ENCODE results near the gene TMEM178B. TPM values are rescaled to one million over a fixed set of nuclear protein-coding genes. Genes with fewer than 3 reads are reported as not detected.

Gene TMEM178B
- total RNA-seq, 4 donors from 2014 or later: 1.3 to 1.8 (median 1.5) TPM

- no peak for DNase-seq
- in situ Hi-C loops (cut with MboI; ENCODE audit: low sequenced_read_pairs in 4 of 4) (no loop called here), intact Hi-C loops (cut with DNase I; ENCODE audit: low total_unique reads) (no loop called here)
- no peaks in the 10 kb centered on the region for H3K4me1 ChIP-seq
- H3K9me3 ChIP-seq: no peaks in the 10 kb centered on the region
- no peak overlapping the region for H3K27ac ChIP-seq
- no peak overlapping the region for H3K4me3 ChIP-seq
- no peaks in the 10 kb centered on the region for H3K27me3 ChIP-seq
- H3K36me3 ChIP-seq: no peaks in the 10 kb centered on the region
- TF ChIP-seq, protein P1, sequence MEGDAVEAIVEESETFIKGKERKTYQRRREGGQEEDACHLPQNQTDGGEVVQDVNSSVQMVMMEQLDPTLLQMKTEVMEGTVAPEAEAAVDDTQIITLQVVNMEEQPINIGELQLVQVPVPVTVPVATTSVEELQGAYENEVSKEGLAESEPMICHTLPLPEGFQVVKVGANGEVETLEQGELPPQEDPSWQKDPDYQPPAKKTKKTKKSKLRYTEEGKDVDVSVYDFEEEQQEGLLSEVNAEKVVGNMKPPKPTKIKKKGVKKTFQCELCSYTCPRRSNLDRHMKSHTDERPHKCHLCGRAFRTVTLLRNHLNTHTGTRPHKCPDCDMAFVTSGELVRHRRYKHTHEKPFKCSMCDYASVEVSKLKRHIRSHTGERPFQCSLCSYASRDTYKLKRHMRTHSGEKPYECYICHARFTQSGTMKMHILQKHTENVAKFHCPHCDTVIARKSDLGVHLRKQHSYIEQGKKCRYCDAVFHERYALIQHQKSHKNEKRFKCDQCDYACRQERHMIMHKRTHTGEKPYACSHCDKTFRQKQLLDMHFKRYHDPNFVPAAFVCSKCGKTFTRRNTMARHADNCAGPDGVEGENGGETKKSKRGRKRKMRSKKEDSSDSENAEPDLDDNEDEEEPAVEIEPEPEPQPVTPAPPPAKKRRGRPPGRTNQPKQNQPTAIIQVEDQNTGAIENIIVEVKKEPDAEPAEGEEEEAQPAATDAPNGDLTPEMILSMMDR (IDR thresholded peaks at IDR 0.05 in 4 of 5, conservative IDR thresholded peaks at IDR 0.05 in 1 of 5): no peak
- TF ChIP-seq POLR2A (IDR thresholded peaks at IDR 0.05): no peak
- no peak for ATAC-seq
Observed at GRCh38 chr7:141452911-141453310, 379.0 kb downstream of the TMEM178B start.

DNA sequence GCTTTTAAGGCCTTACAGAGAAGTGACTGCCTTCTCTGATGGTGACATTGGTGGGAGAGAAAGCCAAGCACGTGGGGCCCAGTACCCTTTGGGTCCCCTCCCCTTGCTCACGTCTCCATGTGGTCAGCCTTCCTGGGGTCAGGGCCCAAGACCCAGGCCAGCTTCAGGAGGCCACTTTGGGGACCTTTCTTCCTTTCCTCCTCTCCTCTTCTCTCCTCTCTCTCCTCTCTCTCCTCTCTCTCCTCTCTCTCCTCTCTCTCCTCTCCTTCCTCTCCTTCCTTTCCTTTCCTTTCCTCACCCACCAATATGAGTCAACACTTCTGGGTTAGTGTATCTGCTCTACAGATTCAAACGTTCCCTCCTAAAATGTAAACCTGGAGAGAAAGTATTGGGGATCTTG, 380.5 kb downstream of the TMEM178B start:
- in situ Hi-C loops (cut with MboI; ENCODE audit: low sequenced_read_pairs in 4 of 4): no loop called here

DNA sequence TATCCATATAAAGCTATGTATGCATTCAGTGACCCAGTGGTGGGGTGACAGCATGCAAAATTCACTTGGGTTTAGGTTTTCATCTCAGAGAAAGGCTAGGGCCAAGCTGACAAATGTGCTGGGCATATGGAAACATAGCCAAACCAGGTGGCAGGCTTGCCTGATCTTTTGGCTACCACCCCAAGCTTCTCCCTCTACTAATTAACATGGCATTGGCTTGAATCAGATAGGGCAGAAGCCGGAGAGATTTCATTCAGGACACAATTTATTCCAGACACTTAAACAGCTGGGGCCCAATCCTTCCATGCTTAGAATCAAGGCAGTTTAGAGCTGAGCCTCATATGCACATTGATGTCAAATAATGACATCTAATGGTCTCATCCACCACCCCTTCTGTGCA, 381.9 kb downstream of the TMEM178B start:
- TF ChIP-seq POLR2A (IDR thresholded peaks at IDR 0.05): no peak
- TF ChIP-seq, protein P1 (IDR thresholded peaks at IDR 0.05 in 4 of 5, conservative IDR thresholded peaks at IDR 0.05 in 1 of 5): no peak
- in situ Hi-C loops (cut with MboI; ENCODE audit: low sequenced_read_pairs in 4 of 4) (no loop called here), intact Hi-C loops (cut with DNase I; ENCODE audit: low total_unique reads) (no loop called here)
- Histone ChIP-seq H3K4me3 (no peak overlapping the region), H3K27me3 (no peaks in the 10 kb centered on the region), H3K9me3 (no peaks in the 10 kb centered on the region), H3K27ac (no peak overlapping the region), H3K4me1 (no peaks in the 10 kb centered on the region), H3K36me3 (no peaks in the 10 kb centered on the region)
- no peak for DNase-seq
- no peak for ATAC-seq

More for the DNA sequence above, 380.5 kb downstream of the TMEM178B start:
- no peak for ATAC-seq
- DNase-seq: no peak
- Histone ChIP-seq H3K4me1 (no peaks in the 10 kb centered on the region), H3K27ac (no peak overlapping the region), H3K9me3 (no peaks in the 10 kb centered on the region), H3K27me3 (no peaks in the 10 kb centered on the region), H3K4me3 (no peak overlapping the region), H3K36me3 (no peaks in the 10 kb centered on the region)
- TF ChIP-seq POLR2A (IDR thresholded peaks at IDR 0.05): no peak
- TF ChIP-seq, protein P1 (IDR thresholded peaks at IDR 0.05 in 4 of 5, conservative IDR thresholded peaks at IDR 0.05 in 1 of 5): no peak
- intact Hi-C loops (cut with DNase I; ENCODE audit: low total_unique reads): no loop called here

- Histone ChIP-seq H3K4me3 (no peak overlapping the region), H3K27ac (no peak overlapping the region), H3K4me1 (no peaks in the 10 kb centered on the region), H3K27me3 (no peaks in the 10 kb centered on the region), H3K36me3 (no peaks in the 10 kb centered on the region), H3K9me3 (no peaks in the 10 kb centered on the region)
- intact Hi-C loops (cut with DNase I; ENCODE audit: low total_unique reads): no loop called here
- ATAC-seq: no peak
- TF ChIP-seq POLR2A (IDR thresholded peaks at IDR 0.05): no peak
- TF ChIP-seq, protein P1 (IDR thresholded peaks at IDR 0.05 in 4 of 5, conservative IDR thresholded peaks at IDR 0.05 in 1 of 5): no peak
- in situ Hi-C loops (cut with MboI; ENCODE audit: low sequenced_read_pairs in 4 of 4): no loop called here
- no peak for DNase-seq
Observed at GRCh38 chr7:141456298-141456697, 382.4 kb downstream of the TMEM178B start.

- Histone ChIP-seq H3K36me3 (no peaks in the 10 kb centered on the region), H3K4me3 (no peak overlapping the region), H3K4me1 (no peaks in the 10 kb centered on the region), H3K9me3 (no peaks in the 10 kb centered on the region), H3K27ac (no peak overlapping the region), H3K27me3 (no peaks in the 10 kb centered on the region)
- no peak for ATAC-seq
- TF ChIP-seq, protein P1 (IDR thresholded peaks at IDR 0.05 in 4 of 5, conservative IDR thresholded peaks at IDR 0.05 in 1 of 5): no peak
- no peak for TF ChIP-seq POLR2A (IDR thresholded peaks at IDR 0.05)
- in situ Hi-C loops (cut with MboI; ENCODE audit: low sequenced_read_pairs in 4 of 4): no loop called here
- intact Hi-C loops (cut with DNase I; ENCODE audit: low total_unique reads): no loop called here
- no peak for DNase-seq
Observed at GRCh38 chr7:141456711-141457110, 382.8 kb downstream of the TMEM178B start.
